Sigmoid colon (tissue), 4 donors: ENCODE data around the gene NREP.

ENCODE experiments used
- CTCF ChIP-seq, 4 experiments: fragments of 450-650 bp in 3 of 4; fragments of 200-600 bp in 1 of 4; IDR thresholded peaks; one replicate each; pipeline ENCODE4 v1.5.1; 2016 to 2019; ENCODE audit warnings: antibody characterized with exemption in 4 of 4, mild to moderate bottlenecking in 3 of 4, moderate library complexity in 2 of 4
- EP300 ChIP-seq, 4 donors: sonication (generic); formaldehyde crosslinking; IDR thresholded peaks; one replicate each; pipeline ENCODE4 v1.6.1; 2017; ENCODE audit warnings: antibody characterized with exemption in 4 of 4
- POLR2AphosphoS5 ChIP-seq, 4 donors: sonication (generic); formaldehyde crosslinking; IDR thresholded peaks; one replicate each; pipeline ENCODE4 v1.6.1; 2017; ENCODE audit warnings: antibody characterized with exemption in 4 of 4

- TF ChIP-seq CTCF (IDR thresholded peaks at IDR 0.05) (peak in 3 of 4 experiments; percentile 51 to 59 (median 55)), POLR2AphosphoS5 (IDR thresholded peaks at IDR 0.05) (peak; percentile 61 to 85 (median 78)), EP300 (IDR thresholded peaks at IDR 0.05) (peak in 1 of 4 donors; percentile 43)
Measured at GRCh38 chr5:111757355-111758283, 625 bp upstream of the NREP start.
